Keratinocyte (primary cell): ENCODE data around the gene NDNF.

ENCODE experiments used
- CTCF ChIP-seq, 3 experiments: IDR thresholded peaks in 1 of 3; conservative IDR thresholded peaks in 1 of 3; optimal IDR thresholded peaks in 1 of 3; 2 replicates in 2 of 3; 3 replicates in 1 of 3; pipeline versions ENCODE3 to v1.5.1; 2011; ENCODE audit warnings: low read length in 3 of 3, mild to moderate bottlenecking in 3 of 3, moderate library complexity in 2 of 3, control low read depth in 1 of 3, inconsistent platforms in 1 of 3; ENCODE audit not compliant: insufficient read depth in 2 of 3; ENCODE audit errors: extremely low read depth in 1 of 3
- EZH2 ChIP-seq: IDR thresholded peaks from one replicate; pipeline ENCODE4 v1.6.1; 2012; ENCODE audit warnings: inconsistent platforms, mild to moderate bottlenecking, low read length, moderate library complexity

GRCh38 chr4:121034017-121034416 lies 38.3 kb downstream of the NDNF start:
- TF ChIP-seq CTCF (optimal IDR thresholded peaks at IDR 0.05 in 1 of 3, IDR thresholded peaks at IDR 0.05 in 1 of 3, conservative IDR thresholded peaks at IDR 0.05 in 1 of 3; ENCODE audit: extremely low read depth in 1 of 3, insufficient read depth in 2 of 3, low read length in 3 of 3) (no peak), EZH2 (no peak)
